Fibroblast of lung (primary cell): ENCODE data around the gene MARCKS. TPM values are rescaled to one million over a fixed set of nuclear protein-coding genes. Genes with fewer than 3 reads are reported as not detected.

ENCODE experiments used
- DNase-seq, 2 donors: peaks; one replicate each; pipeline versions ENCODE4 v3.0.0 to v3.0.0-alpha.2; 2010; ENCODE audit warnings: low read depth in 2 of 2
- H2AFZ ChIP-seq: 2 replicates; pipeline ENCODE4 v1.5.1; 2012; ENCODE audit warnings: low read length, control low read depth, inconsistent platforms
- H3K27ac ChIP-seq: 2 replicates; pipeline ENCODE4 v1.5.1; 2011; ENCODE audit warnings: low read length, control low read depth; ENCODE audit not compliant: insufficient read depth
- H3K27me3 ChIP-seq: 2 replicates; pipeline ENCODE4 v1.5.1; 2011; ENCODE audit warnings: mild to moderate bottlenecking, low read length; ENCODE audit not compliant: control insufficient read depth, insufficient read depth
- H3K36me3 ChIP-seq: 2 replicates; pipeline ENCODE4 v1.5.1; 2011; ENCODE audit warnings: low read length; ENCODE audit not compliant: control insufficient read depth, insufficient read depth
- H3K4me1 ChIP-seq: 2 replicates; pipeline ENCODE4 v1.5.1; 2011; ENCODE audit warnings: low read length; ENCODE audit not compliant: control insufficient read depth, insufficient read depth; ENCODE audit errors: extremely low read depth
- H3K4me2 ChIP-seq: 2 replicates; pipeline ENCODE4 v1.5.1; 2011; ENCODE audit warnings: low read length, control low read depth; ENCODE audit not compliant: insufficient read depth; ENCODE audit errors: extremely low read depth
- H3K4me3 ChIP-seq, 4 experiments: fragments of 200-600 bp in 1 of 4; sonication (generic) in 1 of 4; replicated peaks in 1 of 4; 2 replicates each; pipeline ENCODE4 v1.5.1; 2011 to 2016; ENCODE audit warnings: low read length in 4 of 4, low read depth in 3 of 4, mild to moderate bottlenecking in 3 of 4, control low read depth in 2 of 4, inconsistent platforms in 1 of 4, mixed read lengths in 1 of 4; ENCODE audit not compliant: insufficient read depth in 1 of 4; ENCODE audit errors: control extremely low read depth in 1 of 4
- H3K79me2 ChIP-seq: 2 replicates; pipeline ENCODE4 v1.5.1; 2012; ENCODE audit warnings: mild to moderate bottlenecking, low read length, inconsistent platforms; ENCODE audit not compliant: control insufficient read depth, insufficient read depth
- H3K9ac ChIP-seq: 2 replicates; pipeline ENCODE4 v1.5.1; 2011; ENCODE audit warnings: mild to moderate bottlenecking, low read length, control low read depth; ENCODE audit not compliant: insufficient read depth
- H3K9me3 ChIP-seq: 2 replicates; pipeline ENCODE4 v1.5.1; 2012; ENCODE audit warnings: low read depth, low read length; ENCODE audit not compliant: control insufficient read depth, insufficient read depth
- H4K20me1 ChIP-seq: 2 replicates; pipeline ENCODE4 v1.5.1; 2011; ENCODE audit warnings: low read length; ENCODE audit not compliant: control insufficient read depth, insufficient read depth; ENCODE audit errors: extremely low read depth
- EZH2 ChIP-seq: IDR thresholded peaks from 2 replicates; pipeline ENCODE4 v1.5.1; 2012; ENCODE audit warnings: low read length, control low read depth, mild to moderate bottlenecking; ENCODE audit errors: missing control alignments
- polyA plus RNA-seq, 2 donors: library from polyadenylated mRNA; depleted of rRNA in 1 of 2; stranded (reverse) in 1 of 2; unstranded in 1 of 2; fragments of >200 nt; gene quantifications; 2 replicates each; pipeline ENCODE4 v1.2.1, GENCODE V29; 2011 to 2012; ENCODE audit warnings: missing spikeins in 1 of 2
- total RNA-seq: library from RNA; depleted of rRNA; stranded (reverse); fragments of >200 nt; gene quantifications from 2 replicates; pipeline ENCODE4 v1.2.1, GENCODE V29; 2014
- TF ChIP-seq, protein P1 (sequence below), 2 donors: IDR thresholded peaks in 1 of 2; conservative IDR thresholded peaks in 1 of 2; 1 replicate in 1 of 2; 2 replicates in 1 of 2; pipeline ENCODE4 v1.5.1; 2011 to 2012; ENCODE audit warnings: low read length in 2 of 2, control low read depth in 1 of 2, inconsistent platforms in 1 of 2, low read depth in 1 of 2, mild to moderate bottlenecking in 1 of 2

Gene MARCKS
- total and polyA plus RNA-seq, 2 donors (not counting 1 experiment from before 2014, with no cell fraction given): 103 to 121 TPM

DNA sequence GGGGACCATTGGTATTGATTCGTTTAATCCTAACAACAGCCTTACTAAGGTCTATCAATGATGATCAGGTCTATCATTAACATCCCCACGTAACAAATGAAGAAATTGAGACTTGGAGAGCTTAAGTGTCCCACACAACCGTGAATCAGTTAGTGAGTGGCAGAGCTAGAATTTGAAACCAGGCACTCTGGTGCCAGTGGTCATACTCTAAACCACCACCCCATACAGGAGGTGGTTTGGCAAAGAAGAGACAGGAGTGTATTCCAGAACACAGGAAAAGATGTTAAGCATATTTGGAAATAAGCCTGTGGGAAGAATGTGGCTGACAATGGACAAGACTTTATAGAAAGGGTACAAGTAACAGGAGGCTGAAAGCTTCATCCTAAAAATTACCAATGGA lies 35.7 kb upstream of the MARCKS start:
- Histone ChIP-seq H3K9ac (no peak overlapping the region), H3K4me1 (peaks cover 4% of the 10 kb centered on the region), H3K4me3 (no peak overlapping the region), H2AFZ (no peak overlapping the region), H3K27me3 (no peaks in the 10 kb centered on the region), H3K4me2 (no peak overlapping the region), H3K79me2 (no peaks in the 10 kb centered on the region), H4K20me1 (no peaks in the 10 kb centered on the region), H3K27ac (no peak overlapping the region), H3K9me3 (no peaks in the 10 kb centered on the region), H3K36me3 (no peaks in the 10 kb centered on the region)
- TF ChIP-seq, protein P1, sequence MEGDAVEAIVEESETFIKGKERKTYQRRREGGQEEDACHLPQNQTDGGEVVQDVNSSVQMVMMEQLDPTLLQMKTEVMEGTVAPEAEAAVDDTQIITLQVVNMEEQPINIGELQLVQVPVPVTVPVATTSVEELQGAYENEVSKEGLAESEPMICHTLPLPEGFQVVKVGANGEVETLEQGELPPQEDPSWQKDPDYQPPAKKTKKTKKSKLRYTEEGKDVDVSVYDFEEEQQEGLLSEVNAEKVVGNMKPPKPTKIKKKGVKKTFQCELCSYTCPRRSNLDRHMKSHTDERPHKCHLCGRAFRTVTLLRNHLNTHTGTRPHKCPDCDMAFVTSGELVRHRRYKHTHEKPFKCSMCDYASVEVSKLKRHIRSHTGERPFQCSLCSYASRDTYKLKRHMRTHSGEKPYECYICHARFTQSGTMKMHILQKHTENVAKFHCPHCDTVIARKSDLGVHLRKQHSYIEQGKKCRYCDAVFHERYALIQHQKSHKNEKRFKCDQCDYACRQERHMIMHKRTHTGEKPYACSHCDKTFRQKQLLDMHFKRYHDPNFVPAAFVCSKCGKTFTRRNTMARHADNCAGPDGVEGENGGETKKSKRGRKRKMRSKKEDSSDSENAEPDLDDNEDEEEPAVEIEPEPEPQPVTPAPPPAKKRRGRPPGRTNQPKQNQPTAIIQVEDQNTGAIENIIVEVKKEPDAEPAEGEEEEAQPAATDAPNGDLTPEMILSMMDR (conservative IDR thresholded peaks at IDR 0.05 in 1 of 2, IDR thresholded peaks at IDR 0.05 in 1 of 2; ENCODE audit: low read depth in 1 of 2, low read length in 2 of 2): no peak
- no peak for TF ChIP-seq EZH2
- DNase-seq: peak in 1 of 2 donors; percentile 20

DNA sequence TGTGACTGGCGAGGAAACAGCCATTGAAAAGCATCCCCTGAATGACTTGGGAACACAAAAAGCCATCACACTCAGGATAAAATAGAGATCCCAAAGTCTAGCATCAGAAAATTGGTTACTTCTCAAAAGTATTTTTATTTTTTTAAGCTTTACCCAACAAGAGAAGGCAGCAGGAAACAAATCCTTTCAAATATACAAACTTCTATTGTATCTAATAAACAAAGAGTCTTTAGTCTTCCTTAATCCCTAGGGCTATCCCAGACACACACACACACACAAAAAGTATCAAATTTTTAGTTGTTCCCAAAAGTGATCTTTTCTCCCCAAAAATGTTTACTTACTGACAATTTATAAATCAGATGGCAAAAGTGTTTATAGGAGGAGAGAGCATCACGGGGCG lies 33.2 kb upstream of the MARCKS start:
- Histone ChIP-seq H3K4me2 (peak overlapping the region; percentile 39), H3K4me3 (no peak overlapping the region), H3K36me3 (no peaks in the 10 kb centered on the region), H3K4me1 (peaks cover 4% of the 10 kb centered on the region), H3K27ac (no peak overlapping the region), H3K9ac (no peak overlapping the region), H3K9me3 (no peaks in the 10 kb centered on the region), H3K79me2 (no peaks in the 10 kb centered on the region), H3K27me3 (no peaks in the 10 kb centered on the region), H2AFZ (no peak overlapping the region), H4K20me1 (no peaks in the 10 kb centered on the region)
- no peak for DNase-seq
- TF ChIP-seq, protein P1 (conservative IDR thresholded peaks at IDR 0.05 in 1 of 2, IDR thresholded peaks at IDR 0.05 in 1 of 2; ENCODE audit: low read depth in 1 of 2, low read length in 2 of 2): no peak
- TF ChIP-seq EZH2: no peak

DNA sequence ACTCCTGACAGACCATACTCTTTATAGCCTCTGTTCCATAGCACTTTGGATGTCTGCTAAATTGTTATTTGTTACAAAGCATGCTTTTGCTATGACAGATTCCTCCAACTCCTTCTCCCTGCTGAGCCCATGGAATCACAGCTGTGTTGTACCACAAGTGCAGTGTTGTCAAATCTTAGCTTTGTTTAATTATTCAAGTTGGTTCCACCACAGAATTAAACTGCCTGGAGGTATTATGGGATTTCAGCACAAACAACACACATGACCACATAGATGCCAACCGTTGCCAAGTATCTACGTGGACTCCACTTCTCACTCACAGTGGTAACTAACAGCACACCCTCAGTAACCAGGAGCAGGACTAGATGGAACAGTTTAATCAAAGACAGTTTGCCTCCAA lies 32.7 kb upstream of the MARCKS start:
- Histone ChIP-seq H3K4me3 (no peak overlapping the region), H3K27me3 (no peaks in the 10 kb centered on the region), H3K9me3 (no peaks in the 10 kb centered on the region), H3K79me2 (no peaks in the 10 kb centered on the region), H3K9ac (no peak overlapping the region), H2AFZ (no peak overlapping the region), H4K20me1 (no peaks in the 10 kb centered on the region), H3K4me2 (peak overlapping the region; percentile 39), H3K36me3 (no peaks in the 10 kb centered on the region), H3K27ac (no peak overlapping the region), H3K4me1 (peaks cover 4% of the 10 kb centered on the region)
- TF ChIP-seq, protein P1 (conservative IDR thresholded peaks at IDR 0.05 in 1 of 2, IDR thresholded peaks at IDR 0.05 in 1 of 2; ENCODE audit: low read depth in 1 of 2, low read length in 2 of 2): no peak
- TF ChIP-seq EZH2: no peak
- DNase-seq: peak; percentile 64 to 65
